HG03457 (cell line): ENCODE data around the gene PNRC1.
A peak's percentile ranks its signal among the peaks of the same experiment; 100 is the strongest.
"Not testable (repeated sequence)": the region's sequence is repeated elsewhere in the genome, so short reads cannot be mapped to it uniquely, and the experiment has no call there.

ENCODE experiments used
- ATAC-seq: cut with Tn5 transposase; IDR thresholded peaks from one replicate; pipeline ENCODE4 v1.9.1; 2021; ENCODE audit warnings: moderate number of reproducible peaks; ENCODE audit not compliant: unreplicated experiment

Gene PNRC1

GRCh38 chr6:89080281-89081128 is at the start of gene PNRC1:
Gene PNRC1 (plus strand): TSS chr6:89080751. CDS start chr6:89080895, 144 bp downstream.
- ATAC-seq: peak; percentile 66

GRCh38 chr6:89032599-89032998 is 48.0 kb upstream of the PNRC1 start:
- no peak for ATAC-seq

GRCh38 chr6:89033461-89033860 is 47.1 kb upstream of the PNRC1 start:
- ATAC-seq: no peak

- not testable (repeated sequence) for ATAC-seq
Observed at GRCh38 chr6:89034116-89034515, 46.4 kb upstream of the PNRC1 start.

GRCh38 chr6:89034586-89035251 is 45.8 kb upstream of the PNRC1 start:
- ATAC-seq: no peak

- no peak for ATAC-seq
Observed at GRCh38 chr6:89035252-89036101, 45.1 kb upstream of the PNRC1 start.

- ATAC-seq: no peak
Observed at GRCh38 chr6:89037141-89037900, 43.2 kb upstream of the PNRC1 start.

- ATAC-seq: not testable (repeated sequence)
Observed at GRCh38 chr6:89037901-89038293, 42.7 kb upstream of the PNRC1 start.

- ATAC-seq: no peak
Observed at GRCh38 chr6:89042664-89043063, 37.9 kb upstream of the PNRC1 start.

GRCh38 chr6:89044328-89045010 is 36.1 kb upstream of the PNRC1 start:
- no peak for ATAC-seq

GRCh38 chr6:89045011-89045387 is 35.6 kb upstream of the PNRC1 start:
- ATAC-seq: no peak

- ATAC-seq: no peak
Observed at GRCh38 chr6:89045576-89045975, 35.0 kb upstream of the PNRC1 start.

- ATAC-seq: no peak
Observed at GRCh38 chr6:89047473-89047872, 33.1 kb upstream of the PNRC1 start.

- no peak for ATAC-seq
Observed at GRCh38 chr6:89048288-89048923, 32.1 kb upstream of the PNRC1 start.

GRCh38 chr6:89048985-89049384 is 31.6 kb upstream of the PNRC1 start:
- ATAC-seq: no peak

GRCh38 chr6:89050155-89050554 is 30.4 kb upstream of the PNRC1 start:
- no peak for ATAC-seq

- no peak for ATAC-seq
Observed at GRCh38 chr6:89050697-89051096, 29.9 kb upstream of the PNRC1 start.

GRCh38 chr6:89051676-89052075 is 28.9 kb upstream of the PNRC1 start:
- ATAC-seq: no peak

GRCh38 chr6:89054208-89054607 is 26.3 kb upstream of the PNRC1 start:
- no peak for ATAC-seq

- ATAC-seq: no peak
Observed at GRCh38 chr6:89057759-89058158, 22.8 kb upstream of the PNRC1 start.
